HEK293 (cell line): ENCODE measurements around the gene ZC3H18.

Experiments
- CTCF ChIP-seq: fragments of 450-650 bp; formaldehyde crosslinking; IDR thresholded peaks from 2 replicates; pipeline ENCODE4 v1.5.1; 2016; ENCODE audit warnings: missing biosample characterization, missing genetic modification characterization
- KLF9 ChIP-seq: fragments of 450-650 bp; formaldehyde crosslinking; IDR thresholded peaks from 2 replicates; pipeline ENCODE4 v1.5.1; 2016; ENCODE audit warnings: missing biosample characterization, missing genetic modification characterization, low read depth
- WT1 ChIP-seq: fragments of 450-650 bp; formaldehyde crosslinking; IDR thresholded peaks from 2 replicates; pipeline ENCODE4 v1.5.1; 2016; ENCODE audit warnings: missing biosample characterization, missing genetic modification characterization
- YY1 ChIP-seq: fragments of 450-650 bp; formaldehyde crosslinking; IDR thresholded peaks from 2 replicates; pipeline ENCODE4 v1.5.1; 2018; ENCODE audit warnings: missing biosample characterization, missing genetic modification characterization
- ZBTB8A ChIP-seq: fragments of 450-650 bp; formaldehyde crosslinking; IDR thresholded peaks from 2 replicates; pipeline ENCODE4 v1.5.1; 2016; ENCODE audit warnings: missing biosample characterization, missing genetic modification characterization
- ZNF175 ChIP-seq: fragments of 450-650 bp; formaldehyde crosslinking; IDR thresholded peaks from 2 replicates; pipeline ENCODE4 v1.5.1; 2016; ENCODE audit warnings: missing biosample characterization, missing genetic modification characterization
- ZNF184 ChIP-seq: fragments of 450-650 bp; IDR thresholded peaks from 2 replicates; pipeline ENCODE4 v1.5.1; 2018; ENCODE audit warnings: missing biosample characterization, mild to moderate bottlenecking, missing genetic modification characterization
- ZNF37A ChIP-seq: fragments of 450-650 bp; IDR thresholded peaks from 2 replicates; pipeline ENCODE4 v1.5.1; 2018; ENCODE audit warnings: missing biosample characterization, missing genetic modification characterization
- ZNF530 ChIP-seq: fragments of 450-650 bp; formaldehyde crosslinking; IDR thresholded peaks from 2 replicates; pipeline ENCODE4 v1.5.1; 2016; ENCODE audit warnings: low read depth, missing biosample characterization, missing genetic modification characterization
- ZNF621 ChIP-seq: fragments of 450-650 bp; formaldehyde crosslinking; IDR thresholded peaks from 2 replicates; pipeline ENCODE4 v1.5.1; 2017; ENCODE audit warnings: missing biosample characterization, missing genetic modification characterization

- TF ChIP-seq ZBTB8A (tag by site-specific recombination) (no peak), KLF9 (tag by site-specific recombination) (no peak), CTCF (tag by site-specific recombination) (no peak), WT1 (no peak), ZNF621 (tag by site-specific recombination) (no peak), ZNF530 (tag by site-specific recombination) (no peak), ZNF37A (tag by site-specific recombination) (no peak), ZNF175 (no peak), ZNF184 (no peak), YY1 (no peak)
These were observed 46.5 kb downstream of the ZC3H18 start for GRCh38 chr16:88616736-88617135.
